Cerebellar cortex (tissue), 1 donor: ENCODE results near the gene KRTAP5-9.
"Not testable (repeated sequence)": the region's sequence is repeated elsewhere in the genome, so short reads cannot be mapped to it uniquely, and the experiment has no call there.

Source experiments
- DNase-seq: peaks from one replicate; pipeline ENCODE4 v3.0.0-alpha.2; 2015; ENCODE audit warnings: low spot score

Gene KRTAP5-9

DNA sequence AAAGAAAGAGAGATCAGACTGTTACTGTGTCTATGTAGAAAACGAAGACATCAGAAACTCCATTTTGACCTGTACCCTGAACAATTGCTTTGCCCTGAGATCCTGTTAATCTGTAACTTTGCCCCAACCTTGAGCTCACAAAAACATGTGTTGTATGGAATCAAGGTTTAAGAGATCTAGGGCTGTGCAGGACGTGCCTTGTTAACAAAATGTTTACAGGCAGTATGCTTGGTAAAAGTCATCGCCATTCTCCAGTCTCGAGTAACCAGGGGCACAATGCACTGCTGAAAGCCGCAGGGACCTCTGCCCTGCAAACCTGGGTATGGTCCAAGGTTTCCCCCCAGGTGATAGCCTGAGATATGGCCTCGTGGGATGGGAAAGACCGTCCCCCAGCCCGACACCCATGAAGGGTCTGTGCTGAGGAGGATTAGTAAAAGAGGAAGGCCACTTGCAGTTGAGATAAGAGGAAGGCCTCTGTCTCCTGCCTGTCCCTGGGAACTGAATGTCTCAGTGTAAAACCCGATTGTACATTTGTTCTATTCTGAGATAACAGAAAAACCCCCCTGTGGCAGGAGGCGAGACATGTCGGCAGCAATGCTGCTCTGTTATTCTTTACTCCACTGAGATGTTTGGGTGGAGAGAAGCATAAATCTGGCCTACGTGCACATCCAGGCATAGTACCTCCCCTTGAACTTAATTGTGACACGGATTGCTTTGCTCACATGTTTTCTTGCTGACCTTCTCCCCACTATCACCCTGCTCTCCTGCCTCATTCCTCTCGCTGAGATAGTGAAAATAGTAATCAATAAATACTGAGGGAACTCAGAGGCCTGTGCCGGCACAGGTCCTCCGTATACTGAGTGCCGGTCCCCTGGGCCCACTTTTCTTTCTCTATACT is 13.3 kb upstream of the KRTAP5-9 start:
- not testable (repeated sequence) for DNase-seq

DNA sequence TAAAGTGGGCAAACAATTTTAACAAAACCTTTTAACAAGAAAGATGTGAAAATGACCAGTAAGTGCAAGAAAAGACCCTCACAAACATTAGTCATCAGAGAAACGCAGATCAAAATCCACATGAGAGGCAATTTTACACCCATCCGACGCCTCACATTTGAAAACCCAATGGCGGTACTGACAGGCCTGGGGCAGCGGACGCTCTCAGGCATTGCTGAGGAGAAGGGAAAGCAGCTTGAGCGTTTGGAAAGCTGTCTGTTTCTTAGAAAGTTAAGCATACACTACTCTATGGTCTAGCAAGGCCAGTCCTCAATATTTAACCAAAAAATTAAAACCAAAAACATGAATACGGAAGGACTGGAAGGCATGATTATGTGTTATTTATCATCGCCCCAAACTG is 12.4 kb upstream of the KRTAP5-9 start:
- DNase-seq = no peak

- no peak for DNase-seq
Observed at GRCh38 chr11:71537537-71537936, 10.7 kb upstream of the KRTAP5-9 start.

- not testable (repeated sequence) for DNase-seq
Observed at GRCh38 chr11:71537977-71538665, 10.1 kb upstream of the KRTAP5-9 start, which contains the start of gene KRTAP5-8. Gene KRTAP5-8, plus strand, starts transcription at chr11:71538025. Its CDS starts 31 bp downstream, at chr11:71538056.

GRCh38 chr11:71538666-71538990 is 9.6 kb upstream of the KRTAP5-9 start:
- DNase-seq = no peak

- DNase-seq = no peak
Observed at GRCh38 chr11:71539017-71539416, 9.2 kb upstream of the KRTAP5-9 start.

DNA sequence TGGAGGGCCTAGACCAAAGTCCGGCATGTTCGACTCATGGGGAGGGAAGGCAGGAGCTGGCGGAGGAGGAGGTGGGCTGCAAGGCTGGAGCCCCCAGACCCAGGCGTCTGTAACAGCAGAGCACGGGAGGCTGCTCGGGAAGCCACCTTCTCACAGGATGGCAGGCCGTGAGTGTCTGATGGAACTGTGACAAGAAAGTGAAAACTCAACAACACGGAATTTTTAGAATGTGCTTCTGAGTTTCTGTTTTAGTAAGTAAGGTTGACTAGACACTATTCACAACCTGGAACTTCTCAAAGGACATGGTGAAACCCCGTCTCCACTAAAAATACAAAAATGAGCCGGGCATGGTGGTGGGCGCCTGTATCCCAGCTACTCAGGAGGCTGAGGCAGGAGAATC is 8.2 kb upstream of the KRTAP5-9 start:
- not testable (repeated sequence) for DNase-seq

DNA sequence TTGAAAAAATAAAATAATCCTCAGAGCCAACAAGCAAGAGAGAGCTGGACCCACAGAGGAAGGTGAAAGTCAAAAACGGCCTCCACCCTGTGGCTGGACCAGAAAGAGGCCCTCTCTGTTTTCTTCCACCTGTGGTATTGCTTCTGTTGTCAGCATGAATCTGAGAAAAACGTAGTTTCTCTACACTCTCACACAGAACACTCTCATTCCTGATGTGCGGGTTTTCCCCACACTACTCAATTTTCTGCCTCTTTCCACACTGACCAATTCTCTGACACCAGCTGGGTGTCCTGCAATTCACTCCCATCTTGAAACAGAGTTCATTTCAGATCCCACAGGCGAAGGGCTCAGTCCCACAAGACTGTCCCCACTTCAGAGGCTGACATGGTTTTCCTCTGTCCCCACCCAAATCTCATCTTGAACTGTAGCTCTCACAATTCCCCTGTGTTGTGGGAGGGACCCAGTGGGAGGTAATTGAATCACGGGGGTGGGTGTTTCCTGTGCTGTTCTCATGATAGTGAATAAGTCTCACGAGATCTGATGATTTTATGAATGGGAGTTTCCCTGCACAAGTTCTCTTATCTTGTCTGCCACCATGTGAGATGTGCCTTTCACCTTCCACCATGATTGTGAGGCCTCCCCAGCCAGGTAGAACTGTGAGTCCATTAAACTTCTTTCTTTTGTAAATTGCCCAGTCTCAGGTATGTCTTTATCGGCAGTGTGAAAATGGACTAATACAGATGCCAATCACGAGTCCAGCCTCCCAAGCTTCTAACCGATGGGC is 7.5 kb upstream of the KRTAP5-9 start:
- DNase-seq = not testable (repeated sequence)

DNA sequence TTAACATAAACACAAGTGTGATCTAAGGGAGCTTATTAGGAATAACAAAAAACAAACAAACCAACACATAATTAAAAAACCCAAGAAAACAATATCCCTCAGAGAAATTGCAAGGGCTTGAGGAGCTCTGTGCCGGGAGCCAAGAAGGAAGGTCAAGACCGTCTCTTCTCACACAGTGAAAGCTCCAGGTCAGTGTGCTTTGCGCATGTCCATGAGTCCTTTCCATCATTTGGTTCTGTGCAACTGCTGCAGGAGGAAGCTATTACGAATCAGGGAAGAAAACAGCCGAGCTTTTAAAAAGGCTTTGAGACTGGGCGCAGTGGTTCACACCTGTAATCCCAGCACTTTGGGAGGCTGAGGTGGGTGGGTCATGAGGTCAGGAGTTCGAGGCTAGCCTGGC is 5.8 kb upstream of the KRTAP5-9 start:
- DNase-seq = no peak

DNA sequence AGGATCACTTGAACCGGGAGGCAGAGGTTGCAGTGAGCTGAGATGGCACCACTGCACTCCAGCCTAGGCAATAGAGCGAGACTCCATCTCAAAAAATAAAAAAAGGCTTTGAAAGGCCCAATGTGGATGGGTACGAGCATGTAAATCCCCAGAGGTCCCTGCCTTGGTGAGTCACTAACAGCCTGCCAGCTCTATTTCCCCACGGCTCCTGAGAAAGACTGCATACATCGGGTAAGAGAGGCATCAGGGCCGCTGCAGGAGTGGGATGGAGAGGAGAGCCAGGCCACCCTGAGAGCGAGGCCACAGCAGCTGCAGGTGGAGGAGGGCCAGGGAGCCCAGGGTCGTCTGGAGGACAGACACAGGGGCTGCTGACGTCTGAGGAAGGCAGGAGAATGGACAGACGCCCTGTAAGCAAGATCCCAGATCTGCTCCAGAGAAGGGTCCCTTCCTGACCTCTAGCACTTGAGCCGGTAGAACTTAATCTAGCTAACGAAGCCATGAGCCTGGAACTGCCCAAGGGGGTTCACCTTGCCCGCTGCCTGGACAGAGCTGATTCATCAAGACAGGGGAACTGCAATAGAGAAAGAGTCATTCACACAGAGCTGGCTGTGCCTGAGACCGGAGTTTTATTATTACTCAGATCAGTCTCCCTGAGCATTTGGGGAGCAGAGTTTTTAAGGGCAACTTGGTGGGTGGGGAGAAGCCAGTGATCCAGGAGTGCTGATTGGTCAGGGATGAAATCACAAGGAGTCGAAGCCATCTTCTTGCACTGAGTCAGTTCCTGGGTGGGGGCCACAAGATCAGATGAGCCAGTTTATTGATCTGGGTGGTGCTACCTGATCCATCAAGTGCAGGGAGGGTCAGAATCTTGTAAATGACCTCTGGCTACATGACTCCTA is 5.1 kb upstream of the KRTAP5-9 start:
- DNase-seq = no peak

GRCh38 chr11:71543866-71544265 is 4.4 kb upstream of the KRTAP5-9 start:
- no peak for DNase-seq

- DNase-seq = no peak
Observed at GRCh38 chr11:71544525-71545214, 3.5 kb upstream of the KRTAP5-9 start.

DNA sequence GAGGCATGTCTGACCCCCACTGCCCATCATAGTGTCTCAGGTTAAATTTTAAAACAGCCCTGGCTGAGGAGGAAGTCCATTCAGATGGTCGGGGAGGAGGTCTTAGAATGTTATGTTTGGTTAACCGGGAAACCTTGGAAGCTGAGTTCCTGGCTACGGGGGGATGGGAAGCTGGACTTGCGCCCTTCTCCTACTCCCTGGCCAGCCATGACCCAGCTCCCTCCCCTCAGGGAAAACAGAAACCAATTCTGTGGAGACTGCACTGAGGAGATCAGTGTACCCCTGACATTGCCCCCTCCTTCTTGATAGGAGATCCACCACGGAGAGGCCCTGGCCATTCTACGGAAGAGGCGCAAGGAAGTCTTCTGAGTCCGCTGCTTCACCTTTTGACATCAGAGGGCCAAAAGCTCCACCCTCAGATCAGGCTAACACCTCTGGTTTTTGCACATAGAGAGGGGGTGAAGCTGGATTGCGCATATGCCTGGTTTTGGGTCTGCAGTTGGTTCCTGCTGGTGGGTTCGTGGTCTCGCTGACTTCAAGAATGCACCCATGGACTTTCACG is 2.7 kb upstream of the KRTAP5-9 start:
- DNase-seq = no peak

GRCh38 chr11:71548716-71549151 is 514 bp downstream of the KRTAP5-9 start:
- no peak for DNase-seq

GRCh38 chr11:71551711-71552110 is 3.5 kb downstream of the KRTAP5-9 start:
- DNase-seq = no peak

GRCh38 chr11:71554996-71555395 is 6.8 kb downstream of the KRTAP5-9 start:
- no peak for DNase-seq

GRCh38 chr11:71555508-71555907 is 7.3 kb downstream of the KRTAP5-9 start:
- DNase-seq = no peak

DNA sequence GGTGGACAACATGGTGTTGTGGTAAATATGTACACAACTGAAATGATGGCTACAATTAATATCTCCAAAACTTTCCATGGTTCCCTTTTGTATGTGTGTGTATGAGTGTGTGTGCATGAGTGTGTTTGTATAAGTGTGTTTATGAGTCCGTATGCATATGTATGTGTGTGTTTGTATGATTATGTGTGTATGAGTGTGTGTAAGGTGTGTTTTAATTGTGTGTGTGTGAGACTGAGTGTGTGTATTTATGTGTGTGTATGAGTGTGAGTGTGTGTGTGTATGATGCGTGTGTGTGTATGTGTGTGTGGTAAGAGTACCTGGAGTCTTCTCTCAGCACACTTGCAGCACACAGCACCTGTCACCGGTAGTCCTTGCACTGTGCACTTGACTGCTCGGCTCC is 7.8 kb downstream of the KRTAP5-9 start:
- DNase-seq = no peak

DNA sequence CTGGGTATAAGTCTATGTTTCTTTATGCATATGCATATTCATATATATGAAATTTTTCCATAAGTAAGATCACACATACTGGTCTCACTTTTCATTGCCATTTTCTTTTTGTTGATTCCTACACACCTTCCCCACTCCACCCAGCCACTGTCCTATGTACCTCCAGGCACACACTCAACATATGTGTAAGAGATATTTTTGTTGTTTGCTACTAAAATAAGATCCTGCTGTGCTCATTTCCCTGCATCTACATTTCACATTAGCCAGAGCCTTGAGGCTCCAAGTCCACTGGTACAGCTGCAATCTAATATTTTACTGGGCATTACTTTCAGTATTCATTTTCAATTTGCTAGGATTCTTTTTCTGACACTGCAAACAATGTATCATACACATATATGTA is 9.0 kb downstream of the KRTAP5-9 start:
- DNase-seq = no peak

DNA sequence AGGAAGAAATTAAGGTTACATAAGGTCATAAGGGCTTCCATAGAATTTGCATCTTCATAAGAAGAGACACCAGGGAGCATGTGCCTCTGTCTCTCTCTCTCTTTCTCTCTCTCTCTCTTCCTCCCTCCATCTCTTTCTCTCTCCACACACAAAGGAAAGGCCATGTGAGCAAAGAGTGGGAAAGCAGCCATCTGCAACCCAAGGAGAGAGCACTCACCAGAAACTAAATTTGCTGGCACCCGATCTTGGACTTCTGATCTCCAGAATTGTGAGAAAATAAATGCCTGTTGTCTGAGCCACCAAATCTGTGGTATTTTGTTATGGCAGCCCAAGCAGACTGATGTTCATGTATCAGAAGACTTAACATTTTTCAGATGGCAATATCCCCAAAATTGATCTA is 10.8 kb downstream of the KRTAP5-9 start:
- DNase-seq = no peak

DNA sequence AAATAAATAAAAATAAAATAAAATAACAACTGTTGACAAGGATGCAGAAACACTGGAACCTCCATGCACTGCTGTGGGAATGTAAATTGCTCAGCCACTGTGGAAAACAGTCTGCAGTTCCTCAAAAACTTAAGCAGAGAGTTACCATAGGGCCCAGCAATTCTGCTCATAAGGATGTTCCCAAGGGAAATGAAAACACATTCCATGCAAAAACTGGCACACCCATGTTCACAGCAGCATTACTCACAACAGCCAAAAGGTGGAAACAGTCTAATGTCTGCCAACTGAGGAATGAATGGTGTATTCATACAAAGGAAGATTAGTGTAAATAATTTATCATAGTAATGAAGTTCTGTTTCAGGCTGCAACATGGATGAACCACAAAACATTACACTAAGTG is 13.9 kb downstream of the KRTAP5-9 start:
- DNase-seq = no peak
